NCI-H2107 treated with DMSO at 0.1 percent for 48 hours (cell line): ENCODE measurements around the gene RIPPLY3.

Experiments used
- DNase-seq: peaks from one replicate; lab custom pipeline; 2025; ENCODE audit not compliant: unreplicated experiment; lab: John Stamatoyannopoulos, UW

Gene RIPPLY3

DNA sequence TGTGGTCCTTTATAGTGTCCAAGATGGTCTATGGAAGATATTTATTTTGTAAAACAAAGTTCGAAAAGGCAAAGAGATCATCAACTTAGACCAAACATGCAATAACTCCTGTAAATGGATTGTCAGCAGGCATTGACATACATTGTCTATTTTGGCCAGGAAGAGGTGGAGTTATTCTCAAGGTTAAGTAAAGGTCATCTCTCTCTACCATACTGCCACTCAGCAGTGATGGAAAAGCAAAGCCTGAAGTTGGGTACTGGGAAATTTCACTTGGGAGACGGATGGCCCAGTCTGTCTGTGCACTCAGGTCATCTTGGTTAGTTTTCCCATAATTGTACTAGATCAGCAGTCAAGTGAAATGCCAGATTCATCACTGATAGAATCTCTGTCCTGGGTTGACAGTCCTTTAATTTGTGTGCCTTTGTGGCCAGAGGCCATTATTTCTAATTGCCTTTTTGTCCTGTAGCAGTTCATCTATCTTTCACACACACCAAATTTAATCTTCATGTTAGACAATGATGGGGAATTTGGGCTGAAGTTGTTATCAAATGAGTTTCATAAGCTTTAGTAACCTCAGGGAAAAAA, 48.9 kb downstream of the RIPPLY3 start:
- DNase-seq = no peak

DNA sequence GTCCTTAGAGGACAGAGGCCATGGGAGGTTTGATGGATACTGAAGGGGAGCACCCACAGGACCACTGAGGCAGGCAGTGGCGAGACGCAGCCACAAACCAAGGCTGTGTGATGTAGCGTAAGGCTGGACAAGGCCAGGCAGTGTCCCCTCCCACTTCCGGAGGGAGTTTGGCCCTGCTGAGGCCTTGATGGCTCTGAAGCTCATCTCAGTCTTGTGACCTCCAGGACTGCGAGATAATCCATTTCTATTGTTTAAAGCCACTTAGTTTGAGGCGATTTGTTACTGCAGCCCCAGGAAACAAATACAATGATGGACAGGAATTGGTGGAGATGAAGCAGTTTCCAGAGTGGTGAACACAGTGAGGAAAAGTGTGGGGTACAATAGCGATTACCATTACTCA, 51.1 kb downstream of the RIPPLY3 start:
- DNase-seq = no peak

DNA sequence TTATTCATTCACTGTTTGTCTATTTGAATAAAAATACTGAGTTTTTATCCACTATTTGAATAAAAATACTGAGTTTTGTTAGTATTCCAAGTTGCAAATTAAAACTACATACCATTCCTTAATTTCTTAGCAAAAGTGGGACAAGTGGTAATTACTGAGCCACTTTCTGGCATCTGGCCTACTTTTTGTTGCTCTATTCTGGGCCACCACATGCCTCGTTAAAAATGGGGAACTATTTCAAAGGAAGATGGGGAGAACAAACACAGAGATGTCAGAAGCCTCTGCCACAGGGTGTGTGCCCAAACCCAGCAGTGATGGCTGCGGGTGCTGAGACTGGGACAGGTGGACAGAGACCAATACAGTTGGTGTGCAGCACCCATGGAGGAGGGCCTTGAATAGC, 51.8 kb downstream of the RIPPLY3 start:
- no peak for DNase-seq

DNA sequence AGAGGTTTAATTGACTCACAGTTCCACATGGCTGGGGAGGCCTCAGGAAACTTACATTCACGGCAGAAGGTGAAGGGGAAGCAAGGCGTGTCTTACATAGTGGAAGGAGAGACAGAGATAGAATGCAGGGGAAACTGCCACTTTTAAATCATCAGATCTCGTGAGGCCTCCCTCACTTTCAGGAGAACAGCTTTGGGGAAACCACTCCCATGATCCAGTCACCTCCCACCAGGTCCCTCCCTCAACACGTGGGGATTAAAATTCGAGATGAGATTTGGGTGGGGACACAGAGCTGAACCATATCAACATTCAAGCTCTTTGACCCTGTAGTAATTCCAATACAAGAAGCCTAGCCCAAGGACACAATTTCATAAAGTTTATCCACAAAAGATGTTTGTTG, 52.7 kb downstream of the RIPPLY3 start:
- DNase-seq = no peak

DNA sequence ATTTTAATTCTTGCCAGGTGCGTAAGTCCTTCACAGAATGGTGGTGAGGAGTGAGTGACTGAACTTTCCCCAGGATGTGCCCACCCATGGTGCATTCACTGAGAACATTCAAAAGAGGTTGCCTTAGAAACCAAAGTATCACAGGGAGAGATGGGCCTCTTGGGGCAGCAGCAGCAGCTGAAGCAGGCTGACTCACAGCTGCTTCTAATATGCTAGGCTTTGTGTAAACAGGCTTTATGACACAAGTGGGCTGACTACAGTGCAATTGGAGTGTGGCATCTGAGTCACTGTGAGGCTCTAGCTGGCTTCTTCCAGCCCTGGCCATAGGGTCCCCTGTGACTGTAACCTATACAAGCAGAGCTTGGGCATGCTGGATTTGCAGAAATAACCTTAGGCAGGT, 53.8 kb downstream of the RIPPLY3 start:
- peak; percentile 99 for DNase-seq

DNA sequence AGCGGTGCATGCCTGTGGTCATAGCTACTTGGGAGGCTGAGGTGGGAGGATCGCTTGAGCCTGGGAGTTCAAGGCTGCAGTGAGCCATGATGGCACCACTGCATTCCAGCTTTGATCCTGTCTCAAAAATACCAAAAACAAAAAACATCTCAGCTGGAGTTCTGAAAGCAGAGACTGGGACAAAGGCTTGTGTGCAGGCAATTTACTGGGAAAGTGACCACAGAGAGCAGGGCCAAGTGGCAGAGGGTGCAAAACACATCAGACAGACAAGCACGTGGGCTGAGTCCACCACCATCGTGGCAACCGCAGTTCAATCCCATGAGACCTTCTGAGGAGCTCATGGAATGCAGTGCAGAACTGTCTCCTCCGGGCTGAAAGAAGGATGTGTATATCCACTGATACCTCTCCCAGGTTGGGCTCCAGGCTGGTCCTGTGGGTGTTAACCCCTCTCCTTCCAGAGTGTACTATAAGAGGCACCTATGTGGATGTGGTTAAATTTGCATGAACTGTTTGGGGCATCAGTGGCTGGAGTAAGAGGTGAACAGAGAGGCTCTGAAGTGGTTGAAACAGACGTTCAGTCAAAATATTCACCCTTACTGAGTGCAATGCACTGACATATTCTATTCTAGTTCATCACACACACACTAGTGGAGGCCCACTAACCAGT, 55.6 kb downstream of the RIPPLY3 start:
- DNase-seq = peak; percentile 76

DNA sequence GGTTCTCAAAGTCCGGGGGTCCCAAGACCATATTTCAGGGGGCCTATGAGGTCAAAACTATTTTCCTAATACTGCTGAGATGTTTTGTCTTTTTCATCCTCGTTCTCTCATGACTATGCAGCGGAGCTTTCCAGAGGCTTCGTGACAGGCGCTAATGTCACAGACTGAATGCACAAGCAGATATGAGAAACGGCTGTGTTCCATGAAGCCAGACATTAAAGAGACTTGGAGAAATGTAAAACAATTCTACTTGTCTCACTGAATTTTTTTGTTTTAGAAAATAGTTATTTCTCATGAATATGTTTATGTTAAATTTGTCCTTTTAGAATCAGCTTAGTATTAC, 56.1 kb downstream of the RIPPLY3 start:
- no peak for DNase-seq

DNA sequence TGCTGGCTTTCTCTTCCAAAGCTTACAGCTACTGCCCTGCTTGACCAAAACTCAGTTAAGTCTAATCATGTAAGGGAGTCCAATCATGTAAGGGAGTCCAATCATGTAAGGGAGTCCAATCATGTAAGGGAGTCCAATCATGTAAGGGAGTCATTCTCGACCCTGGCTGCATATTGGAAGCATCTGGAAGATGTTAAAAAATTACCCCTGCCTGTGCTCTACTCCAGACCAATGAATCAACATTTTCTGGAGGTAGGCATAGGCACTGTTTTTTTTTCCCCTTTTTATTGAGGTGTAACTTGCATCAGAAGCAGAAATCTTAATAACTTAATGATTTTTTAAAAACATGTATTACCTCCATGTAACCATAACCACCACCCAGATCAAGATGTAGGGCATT, 56.9 kb downstream of the RIPPLY3 start:
- DNase-seq = no peak

DNA sequence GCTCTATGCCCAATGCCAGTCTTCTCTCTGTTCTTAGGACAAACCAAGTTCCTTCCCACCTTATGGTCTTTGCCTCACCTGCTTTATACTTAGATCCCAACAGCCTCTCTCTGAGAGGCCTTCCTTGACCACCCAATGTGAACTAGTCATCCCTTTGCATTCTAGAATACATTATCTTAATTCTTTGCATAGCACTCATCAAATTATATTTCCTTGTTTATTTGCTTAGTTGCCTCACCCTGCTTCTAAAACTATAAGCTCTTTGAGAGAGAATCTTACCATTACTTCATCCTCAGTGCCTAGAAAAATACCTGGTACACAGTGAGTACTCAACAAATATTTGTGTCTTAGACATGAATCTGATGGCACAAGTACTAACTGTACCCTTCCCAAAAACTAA, 58.3 kb downstream of the RIPPLY3 start:
- DNase-seq = no peak

DNA sequence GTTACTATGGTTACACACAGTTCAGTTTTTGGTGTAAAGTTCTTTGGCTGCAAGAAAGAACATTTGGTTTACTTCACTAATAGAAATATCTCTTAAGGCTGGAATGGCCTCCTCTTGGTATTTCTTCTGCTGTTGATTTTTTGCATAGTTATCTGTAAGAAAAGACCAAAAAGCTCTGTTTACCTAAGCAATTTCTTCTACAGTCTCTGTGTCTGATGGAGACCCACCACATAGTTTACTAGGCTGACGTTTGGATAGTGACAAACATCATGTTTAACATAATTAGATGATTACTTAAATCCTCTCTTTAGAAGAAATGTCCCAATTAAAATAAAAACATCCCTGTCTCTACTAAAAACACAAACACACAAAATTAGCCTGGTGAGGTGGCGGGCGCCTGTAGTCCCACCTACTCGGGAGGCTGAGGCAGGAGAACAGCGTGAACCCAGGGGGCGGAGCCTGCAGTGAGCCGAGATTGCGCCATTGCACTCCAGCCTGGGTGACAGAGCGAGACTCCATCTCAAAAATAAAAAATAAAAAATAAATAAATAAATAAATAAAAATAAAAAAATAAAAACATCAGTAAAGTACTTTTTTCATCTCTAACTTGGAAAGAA, 59.2 kb downstream of the RIPPLY3 start:
- no peak for DNase-seq
